Transverse colon (tissue), 4 donors: ENCODE measurements around the gene PIGV. TPM values are rescaled to one million over a fixed set of nuclear protein-coding genes. Genes with fewer than 3 reads are reported as not detected.

Experiments
- DNase-seq: peaks from one replicate; pipeline ENCODE4 v3.0.0-alpha.2; 2019
- H3K27ac ChIP-seq, 4 donors: fragments of 200-600 bp; sonication (generic); 2 replicates each; pipeline ENCODE4 v1.5.1; 2016 to 2018; ENCODE audit warnings: inconsistent platforms in 4 of 4
- H3K27me3 ChIP-seq: fragments of 200-600 bp; sonication (generic); 2 replicates; pipeline ENCODE4 v1.5.1; 2017; ENCODE audit warnings: inconsistent platforms
- H3K36me3 ChIP-seq, 4 donors: fragments of 200-600 bp; sonication (generic); 2 replicates each; pipeline ENCODE4 v1.5.1; 2017 to 2019; ENCODE audit warnings: inconsistent platforms in 4 of 4
- H3K4me1 ChIP-seq, 4 donors: fragments of 200-600 bp; sonication (generic); 2 replicates each; pipeline ENCODE4 v1.5.1; 2017 to 2020; ENCODE audit warnings: inconsistent platforms in 4 of 4
- H3K4me3 ChIP-seq, 4 donors: fragments of 200-600 bp; sonication (generic); 1 replicate in 1 of 4; 2 replicates in 3 of 4; pipeline versions ENCODE4 v1.5.1 to v1.6.1; 2017 to 2019; ENCODE audit warnings: inconsistent platforms in 4 of 4
- H3K9me3 ChIP-seq, 2 donors: fragments of 200-600 bp; sonication (generic); 2 replicates each; pipeline ENCODE4 v1.5.1; 2017 to 2019; ENCODE audit warnings: inconsistent platforms in 2 of 2
- EP300 ChIP-seq: sonication (generic); formaldehyde crosslinking; IDR thresholded peaks from one replicate; pipeline ENCODE4 v1.6.1; 2017; ENCODE audit warnings: antibody characterized with exemption, low read depth
- POLR2A ChIP-seq: fragments of 450-650 bp; IDR thresholded peaks from one replicate; pipeline ENCODE4 v1.6.1; 2016; ENCODE audit warnings: antibody characterized with exemption, mild to moderate bottlenecking, moderate library complexity
- POLR2AphosphoS5 ChIP-seq, 3 donors: sonication (generic); formaldehyde crosslinking; IDR thresholded peaks; one replicate each; pipeline ENCODE4 v1.6.1; 2016; ENCODE audit warnings: antibody characterized with exemption in 3 of 3
- WGBS, 2 donors: methylation state at CpG; one replicate each; pipeline ENCODE4 v1.1.5; 2018; ENCODE audit warnings: low coverage in 1 of 2; 5-methylcytosine and 5-hydroxymethylcytosine counted together
- in situ Hi-C, 4 donors: fragments of 200-750 bp; cut with MboI; loops; one replicate each; pipeline versions ENCODE4 v1.15.0 to v1.15.1; 2017; ENCODE audit warnings: low sequenced_read_pairs in 3 of 4, low pct_ligation_motif_present in 1 of 4, low pct_unique_long_range_greater_than_20kb in 1 of 4
- intact Hi-C: fragments of 100-400 bp; cut with DNase I; formaldehyde crosslinking; loops from one replicate; pipeline ENCODE4 v1.15.1; 2023; ENCODE audit warnings: low total_unique reads
- total RNA-seq, 4 donors: library from RNA; depleted of rRNA; stranded (reverse); fragments of >200 nt; gene quantifications; one replicate each; pipeline ENCODE4 v1.1.0, GENCODE V29; 2016
- TF ChIP-seq, protein P1 (sequence below), 5 experiments: fragments of 200-600 bp in 3 of 5; fragments of 450-650 bp in 2 of 5; sonication (generic) in 3 of 5; IDR thresholded peaks; 1 replicate in 2 of 5; 2 replicates in 3 of 5; pipeline ENCODE4 v1.5.1; 2016 to 2017; ENCODE audit warnings: antibody characterized with exemption in 5 of 5, inconsistent platforms in 3 of 5, mild to moderate bottlenecking in 2 of 5, moderate library complexity in 1 of 5

The PIGV gene
- total RNA-seq, 4 donors from 2014 or later, result 16.1 to 32.2 (median 24.2) TPM

DNA sequence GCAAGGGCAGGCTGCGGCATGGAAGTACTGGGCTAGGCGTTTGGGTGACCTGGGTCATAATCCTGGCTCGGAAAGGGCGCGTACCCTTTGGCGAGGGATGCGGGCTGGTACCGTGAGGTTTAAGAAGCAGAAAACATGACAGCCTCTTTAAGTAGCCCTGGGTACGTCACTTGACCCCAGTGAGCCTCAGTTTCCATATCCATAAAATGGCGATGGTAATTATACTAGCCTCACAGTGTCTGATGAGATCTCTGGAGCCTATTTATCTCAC lies 700 bp downstream of the PIGV start:
- Histone ChIP-seq H3K9me3 (no peaks in the 10 kb centered on the region), H3K36me3 (no peaks in the 10 kb centered on the region), H3K4me1 (peaks cover 20 to 53% (median 44%) of the 10 kb centered on the region in 4 donors), H3K4me3 (peak overlapping the region; percentile 73 to 90 (median 78)), H3K27me3 (no peaks in the 10 kb centered on the region), H3K27ac (peak overlapping the region; percentile 98 to 99 (median 98))
- intact Hi-C loops, result loop anchor here (5.0 kb wide), 2 partner anchors 96 to 111 kb away; no protein-coding TSS in a partner anchor
- no peak for DNase-seq
- 2% methylated on average over 10 of the region's 10 CpGs; no CpG with 5 or more reads in 1 of the 2 donors for WGBS, 2 donors
- in situ Hi-C loops, result loop anchor here (10.0 to 25.0 kb wide), 2 partner anchors 94 to 101 kb away; partner anchors contain the start of gene ARID1A (in 4 of the 4)
- TF ChIP-seq POLR2A (no peak), EP300 (no peak), POLR2AphosphoS5 (IDR thresholded peaks at IDR 0.05) (no peak)
- TF ChIP-seq, protein P1, sequence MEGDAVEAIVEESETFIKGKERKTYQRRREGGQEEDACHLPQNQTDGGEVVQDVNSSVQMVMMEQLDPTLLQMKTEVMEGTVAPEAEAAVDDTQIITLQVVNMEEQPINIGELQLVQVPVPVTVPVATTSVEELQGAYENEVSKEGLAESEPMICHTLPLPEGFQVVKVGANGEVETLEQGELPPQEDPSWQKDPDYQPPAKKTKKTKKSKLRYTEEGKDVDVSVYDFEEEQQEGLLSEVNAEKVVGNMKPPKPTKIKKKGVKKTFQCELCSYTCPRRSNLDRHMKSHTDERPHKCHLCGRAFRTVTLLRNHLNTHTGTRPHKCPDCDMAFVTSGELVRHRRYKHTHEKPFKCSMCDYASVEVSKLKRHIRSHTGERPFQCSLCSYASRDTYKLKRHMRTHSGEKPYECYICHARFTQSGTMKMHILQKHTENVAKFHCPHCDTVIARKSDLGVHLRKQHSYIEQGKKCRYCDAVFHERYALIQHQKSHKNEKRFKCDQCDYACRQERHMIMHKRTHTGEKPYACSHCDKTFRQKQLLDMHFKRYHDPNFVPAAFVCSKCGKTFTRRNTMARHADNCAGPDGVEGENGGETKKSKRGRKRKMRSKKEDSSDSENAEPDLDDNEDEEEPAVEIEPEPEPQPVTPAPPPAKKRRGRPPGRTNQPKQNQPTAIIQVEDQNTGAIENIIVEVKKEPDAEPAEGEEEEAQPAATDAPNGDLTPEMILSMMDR (IDR thresholded peaks at IDR 0.05), result no peak

DNA sequence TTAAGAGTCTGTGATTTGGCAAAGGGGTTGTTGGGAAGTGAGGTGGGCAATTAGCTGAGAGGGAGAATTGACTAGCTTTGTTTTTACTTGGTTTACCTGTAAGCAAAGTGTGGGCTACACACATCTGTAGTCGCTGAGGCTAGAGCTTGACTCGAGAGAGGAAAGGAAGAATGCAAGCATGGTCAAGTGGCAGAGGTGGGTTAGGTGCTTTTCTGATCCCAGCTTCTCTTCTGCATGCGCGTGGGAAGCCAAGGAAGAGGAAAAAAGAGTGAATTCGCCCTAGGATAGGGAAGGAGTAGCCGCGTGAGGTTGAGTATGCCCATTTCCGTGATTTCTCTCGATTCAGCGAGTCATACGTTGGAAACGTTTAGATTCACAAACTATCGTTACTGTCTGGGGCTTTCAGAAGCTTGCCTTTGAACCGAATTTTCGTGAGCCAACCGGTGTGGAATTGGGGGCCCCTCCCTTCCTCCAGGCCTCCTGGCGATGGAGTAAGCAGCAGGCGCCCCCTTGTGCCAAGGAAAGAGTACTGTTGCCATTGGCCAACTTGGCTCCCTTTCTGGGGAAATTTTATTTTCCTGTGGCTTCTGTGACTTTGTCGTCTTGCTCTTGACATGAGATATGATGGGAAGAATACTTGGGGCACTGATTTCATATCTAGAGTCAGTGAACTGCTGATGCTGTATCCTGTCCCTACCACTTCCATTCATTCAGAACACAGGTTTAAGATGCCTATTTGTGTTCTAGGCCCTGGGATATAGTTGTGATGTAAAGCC lies 1.3 kb downstream of the PIGV start:
- peak overlapping the region; percentile 98 to 99 (median 98) for H3K27ac ChIP-seq
- H3K9me3 ChIP-seq, result no peaks in the 10 kb centered on the region
- intact Hi-C loops (loop anchor here (5.0 kb wide), 2 partner anchors 97 to 112 kb away; no protein-coding TSS in a partner anchor), in situ Hi-C loops (loop anchor here (10.0 to 25.0 kb wide), 2 partner anchors 94 to 102 kb away; partner anchors contain the start of gene ARID1A (in 4 of the 4))
- peak; percentile 91 for DNase-seq
- H3K4me3 ChIP-seq, result peak overlapping the region; percentile 73 to 90 (median 78)
- H3K4me1 ChIP-seq, result peaks cover 20 to 47% (median 38%) of the 10 kb centered on the region in 4 donors
- 0% methylated on average over 15 to 19 of the region's 19 CpGs for WGBS, 2 donors
- peaks cover 0 to under 1% (median 0%) of the 10 kb centered on the region in 4 donors for H3K36me3 ChIP-seq
- TF ChIP-seq, protein P1 (IDR thresholded peaks at IDR 0.05), result peak; percentile 93 to 98 (median 95)
- TF ChIP-seq POLR2AphosphoS5 (IDR thresholded peaks at IDR 0.05) (peak; percentile 32 to 62 (median 54)), POLR2A (no peak)
- H3K27me3 ChIP-seq, result no peaks in the 10 kb centered on the region

DNA sequence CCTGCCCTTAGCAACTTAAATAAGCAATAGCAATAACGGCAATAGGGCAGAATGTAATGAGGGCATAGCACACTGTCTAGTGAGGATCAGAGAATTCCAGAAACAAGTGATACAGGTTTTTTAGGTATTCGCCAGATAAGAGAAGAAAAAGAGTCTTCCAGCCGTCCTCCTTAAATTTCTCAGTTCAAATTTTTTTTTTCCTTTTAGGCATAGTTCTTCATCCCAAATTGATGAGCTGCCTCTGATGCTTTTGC lies 1.8 kb downstream of the PIGV start:
- H3K27me3 ChIP-seq, result no peaks in the 10 kb centered on the region
- H3K9me3 ChIP-seq, result no peaks in the 10 kb centered on the region
- no peak for TF ChIP-seq EP300
- TF ChIP-seq POLR2AphosphoS5 (IDR thresholded peaks at IDR 0.05), result no peak
- TF ChIP-seq, protein P1 (IDR thresholded peaks at IDR 0.05), result no peak
- TF ChIP-seq POLR2A, result no peak
- in situ Hi-C loops (loop anchor here (10.0 to 25.0 kb wide), 2 partner anchors 95 to 102 kb away; partner anchors contain the start of gene ARID1A (in 4 of the 4)), intact Hi-C loops (loop anchor here (5.0 kb wide), 2 partner anchors 97 to 112 kb away; no protein-coding TSS in a partner anchor)
- H3K36me3 ChIP-seq, result peaks cover 0 to 5% (median 0%) of the 10 kb centered on the region in 4 donors
- WGBS, 2 donors, result 55 to 66% methylated on average over 3 of the region's 3 CpGs
- no peak overlapping the region for H3K4me3 ChIP-seq
- H3K4me1 ChIP-seq, result peaks cover 20 to 42% (median 33%) of the 10 kb centered on the region in 4 donors
- H3K27ac ChIP-seq, result peak overlapping the region in 3 of 4 donors; percentile 98 to 99 (median 98)
- DNase-seq, result no peak

DNA sequence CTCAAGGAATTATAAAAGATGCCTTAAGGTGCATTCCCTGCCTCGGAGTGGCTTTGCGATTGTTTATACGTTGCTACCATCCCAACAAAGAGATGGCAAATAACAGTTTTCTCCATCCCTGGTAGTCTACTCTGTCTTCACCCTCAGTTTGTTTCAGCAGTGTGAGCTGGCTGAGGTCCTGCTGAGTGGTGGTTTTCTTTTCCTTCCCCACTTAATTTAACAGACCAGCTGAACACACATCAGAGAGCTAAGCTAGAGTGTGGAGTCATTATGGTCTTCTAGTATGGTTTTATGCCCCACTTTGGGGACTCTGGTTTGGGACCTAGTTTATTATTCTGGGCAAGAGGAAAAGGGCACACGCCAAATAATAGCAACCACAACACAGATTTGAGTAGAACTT lies 2.2 kb downstream of the PIGV start:
- DNase-seq, result no peak
- Histone ChIP-seq H3K27ac (no peak overlapping the region), H3K9me3 (no peaks in the 10 kb centered on the region), H3K4me1 (peaks cover 20 to 38% (median 29%) of the 10 kb centered on the region in 4 donors), H3K4me3 (no peak overlapping the region), H3K36me3 (peaks cover 0 to 8% (median 0%) of the 10 kb centered on the region in 4 donors), H3K27me3 (no peaks in the 10 kb centered on the region)
- WGBS, 2 donors, result 68 to 79% methylated on average over 4 of the region's 4 CpGs
- no peak for TF ChIP-seq POLR2A
- no peak for TF ChIP-seq EP300
- TF ChIP-seq POLR2AphosphoS5 (IDR thresholded peaks at IDR 0.05), result no peak
- TF ChIP-seq, protein P1 (IDR thresholded peaks at IDR 0.05), result no peak
- in situ Hi-C loops, result loop anchor here (10.0 to 25.0 kb wide), 3 partner anchors 95 to 185 kb away; partner anchors contain the start of gene ARID1A (in 4 of the 4)
- intact Hi-C loops, result loop anchor here (1.0 to 5.0 kb wide), 3 partner anchors 98 to 188 kb away; no protein-coding TSS in a partner anchor
